Stomach (tissue), 9 donors: ENCODE results near the gene POLE2. TPM values are rescaled to one million over a fixed set of nuclear protein-coding genes. Genes with fewer than 3 reads are reported as not detected.
A peak's percentile ranks its signal among the peaks of the same experiment; 100 is the strongest.

ENCODE experiments used
- DNase-seq, 2 donors: peaks; one replicate each; pipeline versions ENCODE4 v3.0.0 to v3.0.0-alpha.2; 2013 to 2019
- H3K27ac ChIP-seq, 5 donors: fragments of 200-600 bp in 4 of 5; sonication (generic) in 4 of 5; one replicate each; pipeline ENCODE4 v1.5.1; 2013 to 2019; ENCODE audit warnings: mild to moderate bottlenecking in 1 of 5, moderate library complexity in 1 of 5
- H3K27me3 ChIP-seq, 3 donors: fragments of 200-600 bp; sonication (generic); one replicate each; pipeline ENCODE4 v1.5.1; 2017 to 2019; ENCODE audit warnings: mixed run types in 1 of 3
- H3K36me3 ChIP-seq, 4 donors: fragments of 200-600 bp; sonication (generic); 1 replicate in 3 of 4; 2 replicates in 1 of 4; pipeline ENCODE4 v1.5.1; 2016 to 2019
- H3K4me1 ChIP-seq, 4 donors: fragments of 200-600 bp; sonication (generic); one replicate each; pipeline ENCODE4 v1.5.1; 2016 to 2019
- H3K4me3 ChIP-seq, 4 donors: fragments of 200-600 bp; sonication (generic) in 3 of 4; one replicate each; pipeline ENCODE4 v1.5.1; 2016 to 2019; ENCODE audit warnings: mild to moderate bottlenecking in 1 of 4
- H3K9me3 ChIP-seq, 4 donors: fragments of 200-600 bp; sonication (generic); one replicate each; pipeline ENCODE4 v1.5.1; 2016 to 2019
- EP300 ChIP-seq: sonication (generic); formaldehyde crosslinking; IDR thresholded peaks from one replicate; pipeline ENCODE4 v1.6.1; 2017; ENCODE audit warnings: antibody characterized with exemption
- POLR2A ChIP-seq, 4 donors: fragments of 450-650 bp; IDR thresholded peaks; one replicate each; pipeline ENCODE4 v1.6.1; 2016; ENCODE audit warnings: antibody characterized with exemption in 4 of 4, control low read depth in 2 of 4, mild to moderate bottlenecking in 1 of 4, moderate library complexity in 1 of 4
- POLR2AphosphoS5 ChIP-seq, 3 donors: sonication (generic); formaldehyde crosslinking; IDR thresholded peaks; one replicate each; pipeline ENCODE4 v1.6.1; 2016; ENCODE audit warnings: antibody characterized with exemption in 3 of 3
- WGBS, 5 donors: extraction: QIAGEN DNeasy Blood & Tissue Kit in 3 of 5; methylation state at CpG; one replicate each; pipeline versions ENCODE4 v1.1.5 to v1.1.7; 2013 to 2018; 5-methylcytosine and 5-hydroxymethylcytosine counted together
- intact Hi-C: fragments of 100-400 bp; cut with DNase I; formaldehyde crosslinking; loops from one replicate; pipeline ENCODE4 v1.15.1; 2023; ENCODE audit warnings: low total_unique reads
- polyA plus RNA-seq, 3 donors: library from polyadenylated mRNA; stranded (reverse); fragments of 200-250 nt; gene quantifications; one replicate each; pipeline ENCODE4 v1.2.3, GENCODE V29; 2013
- total RNA-seq, 5 donors: library from RNA; depleted of rRNA; stranded (reverse); fragments of >200 nt; gene quantifications; one replicate each; pipeline versions ENCODE4 v1.1.0 to v1.2.3, GENCODE V29; 2014 to 2016
- TF ChIP-seq, protein P1 (sequence below), 7 experiments: fragments of 450-650 bp in 4 of 7; fragments of 200-600 bp in 3 of 7; sonication (generic) in 3 of 7; IDR thresholded peaks; one replicate each; pipeline ENCODE4 v1.5.1; 2016 to 2019; ENCODE audit warnings: antibody characterized with exemption in 7 of 7, control low read depth in 2 of 7, mild to moderate bottlenecking in 1 of 7
- donor health status: healthy with polysubstance abuse.
- donor health status: Bipolar disorder and iron deficiency.
- donor health status: healthy.

Gene POLE2
- total and polyA plus RNA-seq, 8 donors: 1.8 to 17.1 (median 5.2) TPM; not detected in 1

DNA sequence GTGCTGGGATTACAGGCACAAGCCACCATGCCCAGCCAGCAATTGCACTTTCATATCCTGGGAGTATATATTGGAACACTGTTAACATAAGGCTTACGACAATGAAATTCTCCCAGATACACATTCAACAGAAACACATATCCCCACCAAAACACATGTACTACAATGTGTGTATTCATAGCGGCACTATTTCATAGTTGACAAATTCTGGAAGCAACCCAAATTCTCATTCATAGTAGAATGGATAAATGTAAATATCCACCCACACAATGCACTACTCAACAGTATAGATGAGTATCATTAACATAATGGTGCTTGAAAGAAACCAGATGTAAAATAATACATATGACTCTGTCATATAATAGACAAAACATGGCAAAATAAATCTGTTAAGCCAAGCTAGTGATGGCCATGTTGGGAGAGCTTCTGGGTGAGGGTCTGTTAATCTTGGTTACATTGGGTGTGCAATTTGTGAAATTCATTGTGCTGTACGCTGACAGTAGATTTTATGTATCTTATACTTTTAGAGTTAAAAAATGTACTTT, 50.4 kb downstream of the POLE2 start:
- no peak overlapping the region for H3K4me3 ChIP-seq
- no peak overlapping the region for H3K27ac ChIP-seq
- no peaks in the 10 kb centered on the region for H3K27me3 ChIP-seq
- intact Hi-C loops: loop anchor here (10.0 kb wide), 1 partner anchor 127 kb away; the partner anchor contains the start of gene KLHDC2
- TF ChIP-seq, protein P1, sequence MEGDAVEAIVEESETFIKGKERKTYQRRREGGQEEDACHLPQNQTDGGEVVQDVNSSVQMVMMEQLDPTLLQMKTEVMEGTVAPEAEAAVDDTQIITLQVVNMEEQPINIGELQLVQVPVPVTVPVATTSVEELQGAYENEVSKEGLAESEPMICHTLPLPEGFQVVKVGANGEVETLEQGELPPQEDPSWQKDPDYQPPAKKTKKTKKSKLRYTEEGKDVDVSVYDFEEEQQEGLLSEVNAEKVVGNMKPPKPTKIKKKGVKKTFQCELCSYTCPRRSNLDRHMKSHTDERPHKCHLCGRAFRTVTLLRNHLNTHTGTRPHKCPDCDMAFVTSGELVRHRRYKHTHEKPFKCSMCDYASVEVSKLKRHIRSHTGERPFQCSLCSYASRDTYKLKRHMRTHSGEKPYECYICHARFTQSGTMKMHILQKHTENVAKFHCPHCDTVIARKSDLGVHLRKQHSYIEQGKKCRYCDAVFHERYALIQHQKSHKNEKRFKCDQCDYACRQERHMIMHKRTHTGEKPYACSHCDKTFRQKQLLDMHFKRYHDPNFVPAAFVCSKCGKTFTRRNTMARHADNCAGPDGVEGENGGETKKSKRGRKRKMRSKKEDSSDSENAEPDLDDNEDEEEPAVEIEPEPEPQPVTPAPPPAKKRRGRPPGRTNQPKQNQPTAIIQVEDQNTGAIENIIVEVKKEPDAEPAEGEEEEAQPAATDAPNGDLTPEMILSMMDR (IDR thresholded peaks at IDR 0.05): no peak
- TF ChIP-seq POLR2A (IDR thresholded peaks at IDR 0.05) (no peak), EP300 (no peak), POLR2AphosphoS5 (IDR thresholded peaks at IDR 0.05) (no peak)
- no peaks in the 10 kb centered on the region for H3K9me3 ChIP-seq
- peaks cover 21 to 76% (median 55%) of the 10 kb centered on the region in 4 donors for H3K4me1 ChIP-seq
- WGBS, 5 donors: 75 to 89% (median 78%) methylated on average over 3 of the region's 3 CpGs
- DNase-seq: no peak
- H3K36me3 ChIP-seq: peaks cover 0 to 24% (median 15%) of the 10 kb centered on the region in 4 donors

DNA sequence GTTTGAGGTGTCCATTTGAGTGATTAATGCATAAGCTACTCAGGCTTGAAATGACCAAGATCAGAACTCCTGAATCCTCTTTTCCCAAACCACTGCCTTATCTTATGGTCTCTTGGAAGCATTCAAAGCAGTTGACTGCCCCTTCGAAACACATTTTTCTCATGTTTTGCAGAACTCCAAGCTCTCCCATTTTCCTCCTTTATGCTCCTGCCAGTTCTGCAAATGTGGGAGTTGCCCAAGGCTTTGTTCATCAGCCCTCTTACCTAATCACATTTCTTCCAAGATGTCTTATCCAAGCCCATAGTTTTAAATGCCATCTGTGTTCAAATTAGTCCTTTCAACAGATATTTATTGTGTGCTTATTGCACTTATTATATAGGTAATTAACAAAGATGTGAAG, 51.1 kb downstream of the POLE2 start:
- TF ChIP-seq, protein P1 (IDR thresholded peaks at IDR 0.05): no peak
- TF ChIP-seq POLR2A (IDR thresholded peaks at IDR 0.05): no peak
- TF ChIP-seq EP300: no peak
- TF ChIP-seq POLR2AphosphoS5 (IDR thresholded peaks at IDR 0.05): no peak
- H3K36me3 ChIP-seq: peaks cover 0 to 24% (median 15%) of the 10 kb centered on the region in 4 donors

DNA sequence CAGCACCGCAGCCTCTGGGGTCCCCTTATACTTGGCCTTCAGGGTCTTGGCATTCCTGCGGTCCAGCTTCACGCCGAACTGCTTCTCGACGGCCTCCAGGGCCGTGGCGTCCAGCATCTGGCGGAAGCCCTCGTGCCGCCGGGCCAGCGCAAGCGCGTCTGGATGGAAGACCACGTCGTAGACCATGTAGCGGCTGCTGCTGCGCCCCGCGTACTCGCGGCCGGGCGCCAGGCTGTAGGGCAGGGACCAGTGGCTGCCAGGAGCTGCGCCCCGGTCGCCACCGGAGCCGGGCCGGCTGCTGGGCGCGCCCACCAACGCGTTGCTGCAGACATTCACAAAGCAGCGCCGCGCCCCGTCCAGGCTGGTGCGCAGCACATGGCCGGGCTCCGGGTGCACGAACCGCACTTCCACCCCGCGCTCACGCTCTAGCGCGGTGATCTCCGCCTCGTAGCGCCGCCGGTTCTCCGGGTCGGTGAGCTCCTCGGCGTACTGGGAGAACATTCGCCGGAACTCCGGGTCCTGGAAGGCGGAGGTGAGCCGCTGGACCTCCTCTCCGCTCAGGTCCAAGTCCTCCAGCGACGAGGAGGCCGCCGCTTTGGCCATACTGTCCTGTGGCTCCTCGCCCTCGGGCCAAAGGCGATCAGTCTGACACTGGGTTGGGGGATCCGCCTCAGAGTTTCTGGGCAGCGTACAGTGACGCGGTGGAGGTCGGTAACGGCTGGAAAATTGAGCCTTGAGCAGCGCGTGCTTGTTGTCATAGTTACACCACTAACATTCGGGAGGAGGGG, 53.3 kb downstream of the POLE2 start, which contains the start of gene DNAAF2:
Gene DNAAF2, minus strand, starts transcription at position 698 of the 788 bp plus-strand sequence. Its CDS starts 95 bp downstream, at position 603.
- intact Hi-C loops: loop anchor here (10.0 kb wide), 1 partner anchor 130 kb away; the partner anchor contains the start of gene KLHDC2
- H3K27me3 ChIP-seq: no peaks in the 10 kb centered on the region

More for the DNA sequence above, 51.1 kb downstream of the POLE2 start:
- H3K4me3 ChIP-seq: no peak overlapping the region
- intact Hi-C loops: loop anchor here (10.0 kb wide), 1 partner anchor 128 kb away; the partner anchor contains the start of gene KLHDC2
- H3K4me1 ChIP-seq: peaks cover 20 to 76% (median 55%) of the 10 kb centered on the region in 4 donors
- no peaks in the 10 kb centered on the region for H3K27me3 ChIP-seq
- peak overlapping the region in 1 of 5 donors; percentile 98 for H3K27ac ChIP-seq
- no peak for DNase-seq
- no peaks in the 10 kb centered on the region for H3K9me3 ChIP-seq
- WGBS, 5 donors: 87 to 97% (median 95%) methylated on average over 1 of the region's 1 CpG

More for the DNA sequence above, 53.3 kb downstream of the POLE2 start, which contains the start of gene DNAAF2:
- Histone ChIP-seq H3K36me3 (peaks cover 0 to 24% (median 15%) of the 10 kb centered on the region in 4 donors), H3K4me3 (peak within 1 kb of the TSS; percentile 70 to 94 (median 92)), H3K9me3 (no peaks in the 10 kb centered on the region), H3K27ac (peak within 1 kb of the TSS; percentile 96 to 99 (median 98)), H3K4me1 (peaks cover 14 to 79% (median 50%) of the 10 kb centered on the region in 4 donors)
- 0 to 1% (median 0%) methylated on average over 46 to 80 of the region's 80 CpGs for WGBS, 5 donors
- TF ChIP-seq POLR2A (IDR thresholded peaks at IDR 0.05) (no peak), POLR2AphosphoS5 (IDR thresholded peaks at IDR 0.05) (peak in 1 of 3 donors; percentile 2), EP300 (no peak)
- TF ChIP-seq, protein P1 (IDR thresholded peaks at IDR 0.05): no peak
- peak; percentile 63 to 94 for DNase-seq
